C4-2B (cell line): ENCODE measurements around the gene RNF13.

Source experiments
- CTCF ChIP-seq: fragments of 450-650 bp; conservative IDR thresholded peaks from 2 replicates; pipeline ENCODE4 v1.5.1; 2017; ENCODE audit warnings: mild to moderate bottlenecking
- ZFX ChIP-seq: fragments of 450-650 bp; IDR thresholded peaks from 2 replicates; pipeline ENCODE4 v1.6.1; 2017

- TF ChIP-seq CTCF (no peak), ZFX (no peak)
These were observed 20.4 kb upstream of the RNF13 start, which contains the start of gene ANKUB1 for GRCh38 chr3:149792452-149793270.
